Superior temporal gyrus (tissue), 1 donor: ENCODE results near the gene DGKG.
A peak's percentile ranks its signal among the peaks of the same experiment; 100 is the strongest.

Experiments used
- DNase-seq: peaks from one replicate; pipeline ENCODE4 v3.0.0-alpha.2; 2016; ENCODE audit errors: extremely low spot score

DGKG gene

GRCh38 chr3:186143250-186143649 lies 218.8 kb downstream of the DGKG start:
- peak; percentile 69 for DNase-seq

GRCh38 chr3:186142393-186142932 lies 219.6 kb downstream of the DGKG start:
- DNase-seq, result no peak

GRCh38 chr3:186141790-186142189 lies 220.2 kb downstream of the DGKG start:
- no peak for DNase-seq

GRCh38 chr3:186138272-186138981 lies 223.6 kb downstream of the DGKG start:
- peak; percentile 70 for DNase-seq

- DNase-seq, result no peak
These were observed 224.9 kb downstream of the DGKG start for GRCh38 chr3:186137051-186137685.

GRCh38 chr3:186133980-186134379 lies 228.1 kb downstream of the DGKG start:
- no peak for DNase-seq

- DNase-seq, result no peak
These were observed 229.5 kb downstream of the DGKG start for GRCh38 chr3:186132487-186132886.

GRCh38 chr3:186129206-186129605 lies 232.8 kb downstream of the DGKG start:
- DNase-seq, result no peak

- no peak for DNase-seq
These were observed 233.9 kb downstream of the DGKG start for GRCh38 chr3:186128158-186128557.

GRCh38 chr3:186127463-186127862 lies 234.6 kb downstream of the DGKG start:
- DNase-seq, result no peak

GRCh38 chr3:186125118-186125517 lies 236.9 kb downstream of the DGKG start:
- DNase-seq, result no peak

GRCh38 chr3:186124592-186124991 lies 237.4 kb downstream of the DGKG start:
- DNase-seq, result no peak

GRCh38 chr3:186123012-186123411 lies 239.0 kb downstream of the DGKG start:
- DNase-seq, result no peak

GRCh38 chr3:186121968-186122367 lies 240.1 kb downstream of the DGKG start:
- no peak for DNase-seq

- DNase-seq, result no peak
These were observed 240.8 kb downstream of the DGKG start for GRCh38 chr3:186121278-186121677.

GRCh38 chr3:186119499-186119898 lies 242.5 kb downstream of the DGKG start:
- no peak for DNase-seq

- DNase-seq, result no peak
These were observed 243.3 kb downstream of the DGKG start for GRCh38 chr3:186118692-186119091.

- DNase-seq, result no peak
These were observed 244.4 kb downstream of the DGKG start for GRCh38 chr3:186117521-186118134.

GRCh38 chr3:186115239-186115996 lies 246.6 kb downstream of the DGKG start:
- no peak for DNase-seq

- no peak for DNase-seq
These were observed 250.8 kb downstream of the DGKG start for GRCh38 chr3:186110975-186111974.
